Activated CD8-positive, alpha-beta memory T cell treated with anti-CD3 and anti-CD28 coated beads for 48 hours (primary cell): Measurements from ENCODE around the gene NDUFS7.

Experiments
- DNase-seq, 3 experiments: peaks; one replicate each; pipeline ENCODE4 v3.0.0-alpha.2; 2020; ENCODE audit warnings: low read depth in 2 of 3, low spot score in 2 of 3

Gene NDUFS7

GRCh38 chr19:1364070-1364704 lies 19.5 kb upstream of the NDUFS7 start:
- no peak for DNase-seq

- DNase-seq: no peak
These were observed 18.1 kb upstream of the NDUFS7 start for GRCh38 chr19:1365319-1366269.

- no peak for DNase-seq
These were observed 17.4 kb upstream of the NDUFS7 start for GRCh38 chr19:1366296-1366695.

- DNase-seq: no peak
These were observed 16.5 kb upstream of the NDUFS7 start for GRCh38 chr19:1366899-1367870.

GRCh38 chr19:1369214-1369805 lies 14.4 kb upstream of the NDUFS7 start:
- DNase-seq: no peak

GRCh38 chr19:1370579-1371361 lies 12.9 kb upstream of the NDUFS7 start:
- DNase-seq: no peak

GRCh38 chr19:1373042-1373533 lies 10.6 kb upstream of the NDUFS7 start:
- DNase-seq: no peak

- no peak for DNase-seq
These were observed 10.0 kb upstream of the NDUFS7 start for GRCh38 chr19:1373534-1374249.

GRCh38 chr19:1374250-1374577 lies 9.5 kb upstream of the NDUFS7 start:
- no peak for DNase-seq

GRCh38 chr19:1376415-1376805 lies 7.3 kb upstream of the NDUFS7 start:
- no peak for DNase-seq

- no peak for DNase-seq
These were observed 6.3 kb upstream of the NDUFS7 start for GRCh38 chr19:1377176-1377964.

- no peak for DNase-seq
These were observed 5.5 kb upstream of the NDUFS7 start for GRCh38 chr19:1377965-1378785.

GRCh38 chr19:1379126-1379905 lies 4.4 kb upstream of the NDUFS7 start:
- DNase-seq: no peak

- DNase-seq: no peak
These were observed 3.7 kb upstream of the NDUFS7 start for GRCh38 chr19:1379961-1380489.

GRCh38 chr19:1382250-1382649 lies 1.5 kb upstream of the NDUFS7 start:
- no peak for DNase-seq

GRCh38 chr19:1383017-1383311 lies 743 bp upstream of the NDUFS7 start:
- no peak for DNase-seq

- no peak for DNase-seq
These were observed 367 bp downstream of the NDUFS7 start for GRCh38 chr19:1384085-1384462.
